ENCODE results near the gene ZC3H18. TPM values are rescaled to one million over a fixed set of nuclear protein-coding genes. Genes with fewer than 3 reads are reported as not detected.

ZC3H18 gene
- total RNA-seq, 1 donor from 2014 or later, result 46.9 TPM

DNA sequence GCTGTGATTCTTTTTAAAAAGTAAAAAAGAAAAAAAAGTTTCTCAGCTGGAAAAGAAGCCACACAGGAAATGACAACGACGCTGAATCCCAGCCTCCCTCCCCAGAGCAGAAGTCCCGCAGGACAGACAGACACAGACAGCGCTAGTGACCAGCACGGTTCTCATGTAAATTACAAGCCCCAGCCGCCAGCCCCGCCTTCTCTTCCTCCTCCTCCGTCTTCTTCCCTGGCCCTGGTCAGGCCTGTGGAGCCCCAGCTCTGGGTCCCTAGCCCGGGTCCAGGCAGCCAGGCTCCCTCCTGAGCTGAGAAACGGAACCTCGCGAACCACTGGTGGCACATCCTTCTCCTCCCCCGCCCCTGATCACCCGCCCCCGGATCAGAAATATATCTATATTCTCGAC is 61.2 kb downstream of the ZC3H18 start:
- intact Hi-C loops (cut with DNase I), result no loop called here
- DNase-seq (ENCODE audit: low spot score) (no peak), ATAC-seq (no peak)

DNA sequence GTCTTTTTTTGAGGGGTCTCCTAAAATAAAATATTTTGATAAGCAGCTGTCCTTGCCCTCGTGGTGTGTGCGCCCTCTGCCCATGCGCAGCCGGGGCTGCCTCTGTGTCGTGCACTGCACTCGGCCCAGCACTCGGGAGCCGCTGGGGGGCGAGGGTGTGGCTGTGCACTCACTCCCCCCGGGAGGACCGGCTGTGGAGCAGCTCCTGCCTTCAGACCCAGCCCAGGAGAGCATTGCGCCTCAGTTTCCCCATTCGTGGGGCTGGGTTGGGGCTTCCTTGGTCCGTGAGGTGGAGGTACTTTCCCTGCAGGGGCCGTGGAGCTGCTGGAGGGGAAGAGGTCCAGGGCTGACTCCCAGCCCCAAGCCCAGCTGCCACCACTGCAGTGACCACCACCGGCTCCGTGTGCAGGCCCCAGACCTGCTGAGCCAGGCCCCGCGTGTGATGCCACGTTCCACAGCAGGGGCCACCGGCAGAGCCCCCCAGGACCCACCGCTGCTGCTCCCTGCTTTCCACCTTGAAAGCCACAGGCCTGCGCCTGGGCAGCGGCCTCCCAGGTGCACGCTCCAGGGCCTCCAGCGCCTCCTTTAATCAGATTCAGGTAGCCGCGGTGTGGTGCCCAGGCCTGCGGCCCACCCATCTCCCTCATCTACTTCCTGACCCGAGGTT is 61.9 kb downstream of the ZC3H18 start:
- ATAC-seq (no peak), DNase-seq (ENCODE audit: low spot score) (no peak)
- intact Hi-C loops (cut with DNase I), result no loop called here

DNA sequence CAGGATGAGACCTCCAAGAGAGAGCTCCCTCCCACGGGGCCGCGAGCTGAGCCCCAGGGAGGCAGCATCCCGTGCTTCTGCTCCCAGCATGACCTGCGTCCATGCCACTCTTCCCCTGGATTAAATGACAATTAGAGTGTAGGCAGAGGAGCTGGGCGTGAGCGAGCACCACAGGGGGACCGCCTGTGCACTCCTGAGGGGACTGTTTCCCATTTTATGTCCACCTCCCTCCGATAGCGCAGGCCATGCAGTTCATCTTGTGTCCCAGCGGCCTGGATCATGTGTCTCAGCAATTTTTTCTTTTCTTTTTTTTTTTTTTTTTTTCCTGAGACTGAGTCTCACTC is 62.4 kb downstream of the ZC3H18 start:
- intact Hi-C loops (cut with DNase I), result no loop called here
- DNase-seq (ENCODE audit: low spot score) (no peak), ATAC-seq (no peak)

DNA sequence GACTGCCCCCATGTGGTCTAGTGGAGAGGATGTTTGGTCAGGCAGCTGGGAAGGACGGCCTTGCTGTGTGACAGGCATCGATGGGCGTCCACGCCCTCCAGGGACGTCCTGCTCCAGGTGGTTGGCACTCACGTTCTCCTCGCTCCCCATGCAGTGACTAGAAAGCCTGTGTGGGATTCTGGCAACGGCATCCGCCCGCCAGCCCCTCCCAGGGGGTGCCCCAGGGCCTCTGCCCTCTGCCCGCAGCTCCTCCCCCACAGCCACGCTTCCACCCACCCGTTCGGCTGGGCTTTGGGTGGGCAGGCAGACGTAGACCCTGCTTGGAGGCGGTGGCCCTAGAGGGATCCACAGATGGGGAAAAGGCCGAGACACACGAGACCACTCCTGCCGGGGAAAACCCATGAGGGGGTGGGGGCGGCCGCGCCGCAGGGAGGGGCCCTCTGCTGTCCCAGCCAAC is 63.5 kb downstream of the ZC3H18 start:
- intact Hi-C loops (cut with DNase I), result no loop called here
- ATAC-seq, result peak; percentile 48
- DNase-seq (ENCODE audit: low spot score), result no peak

DNA sequence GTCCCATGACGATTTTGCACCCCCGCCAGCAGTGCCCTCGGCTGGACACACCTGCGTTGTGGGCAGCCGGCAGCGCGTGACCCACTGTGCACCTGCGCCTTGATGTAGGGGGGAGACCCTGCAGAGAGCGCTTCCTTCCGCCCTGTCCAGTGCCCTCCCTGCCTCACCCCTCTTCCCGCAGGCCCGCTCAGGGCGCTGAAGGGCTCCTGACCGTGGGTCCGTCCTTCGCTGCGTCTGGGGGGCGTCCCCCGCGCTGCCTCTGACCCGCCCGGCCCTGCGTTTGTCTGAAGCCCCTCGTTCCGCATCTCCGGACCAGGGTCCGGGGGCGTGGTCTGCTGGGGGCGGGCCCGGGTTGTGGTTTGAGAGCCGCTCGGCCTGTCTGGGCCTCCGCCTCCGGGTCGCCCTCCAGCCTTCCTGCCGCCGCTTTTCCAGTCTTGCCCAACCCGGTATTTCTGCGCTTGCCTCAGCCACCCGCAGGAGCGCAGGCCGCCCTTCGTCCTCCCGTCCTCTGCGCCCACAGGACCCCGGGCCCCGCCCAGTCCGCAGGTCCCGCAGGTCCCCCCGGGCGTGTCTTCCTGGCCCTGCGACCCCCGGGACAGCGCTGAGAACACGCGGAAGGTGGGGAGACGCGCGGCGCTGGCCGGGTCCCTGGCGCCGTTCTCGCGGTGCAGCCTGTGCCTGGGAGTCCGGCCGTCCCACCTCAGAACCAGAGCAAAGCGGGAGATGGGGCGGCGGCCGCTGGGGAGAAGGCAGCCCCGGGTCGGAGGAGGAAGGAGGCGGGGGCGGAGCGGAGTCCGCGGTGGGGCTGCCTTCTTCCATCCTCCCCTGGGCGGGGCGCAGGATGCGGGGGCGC is 64.2 kb downstream of the ZC3H18 start:
- no peak for DNase-seq (ENCODE audit: low spot score)
- intact Hi-C loops (cut with DNase I), result no loop called here
- peak; percentile 23 for ATAC-seq

DNA sequence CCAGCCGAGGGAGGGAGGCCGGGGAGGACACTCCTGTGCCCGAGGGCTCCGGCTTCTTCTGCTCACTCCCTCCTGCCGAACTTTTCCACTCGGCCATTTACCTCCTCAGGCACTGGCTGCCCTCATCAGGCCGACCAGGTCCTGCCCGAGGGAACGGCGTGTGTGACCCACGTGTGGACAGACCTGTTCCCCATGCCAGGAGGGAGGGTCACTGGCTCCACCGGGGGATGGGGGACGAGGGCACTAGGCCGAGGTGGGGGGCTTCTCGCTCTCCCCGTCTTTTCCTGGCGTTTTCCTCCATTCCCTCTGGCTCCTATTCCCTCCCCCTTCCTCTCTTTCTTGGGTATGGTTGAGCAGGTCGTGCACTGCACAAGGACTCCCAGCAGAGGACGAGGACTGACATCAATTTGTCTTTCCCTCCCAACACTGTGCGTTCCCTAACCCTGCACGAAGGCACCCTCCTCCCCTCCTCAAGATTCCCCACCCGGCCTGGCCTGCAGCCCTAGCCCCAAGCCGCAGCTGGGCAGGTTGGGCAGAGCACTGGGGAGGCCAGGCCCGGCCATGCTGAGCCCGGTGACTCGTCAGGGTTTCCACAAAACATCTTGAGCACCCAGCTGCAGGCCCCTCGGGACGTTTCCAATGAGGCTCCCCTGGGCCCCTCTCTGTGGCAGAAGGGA is 64.9 kb downstream of the ZC3H18 start:
- intact Hi-C loops (cut with DNase I), result no loop called here
- ATAC-seq, result no peak

DNA sequence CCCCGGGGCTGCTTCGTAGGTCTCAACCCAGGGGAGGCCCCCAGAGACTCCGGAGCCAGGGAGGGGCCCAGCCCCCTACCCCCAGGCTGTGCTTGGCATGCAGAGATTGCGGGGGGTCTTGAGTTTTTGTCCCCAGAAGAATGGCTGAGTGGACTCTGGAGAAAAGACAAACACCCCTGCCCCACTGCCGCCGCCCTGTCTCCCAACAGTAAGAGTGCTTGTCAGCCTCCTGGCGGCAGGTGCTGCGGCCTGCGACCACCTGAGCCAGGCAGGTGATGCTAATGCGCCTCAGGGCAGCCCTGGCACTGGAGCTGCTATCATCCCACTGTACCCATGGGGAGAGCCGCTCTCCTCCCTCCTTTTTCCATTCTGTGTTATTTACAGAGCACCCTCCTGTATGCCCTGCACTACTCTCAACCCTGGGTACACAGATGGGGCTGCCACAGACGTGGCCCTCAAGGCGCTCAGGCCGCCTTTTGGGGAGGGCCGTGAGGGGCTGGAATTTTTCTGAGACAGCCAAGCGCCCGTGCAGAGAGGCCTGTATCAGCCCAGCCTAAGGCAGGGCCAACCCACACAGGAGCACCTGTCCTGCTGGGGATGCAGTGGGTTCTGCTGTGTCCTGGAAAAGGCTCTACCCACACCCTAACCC is 65.6 kb downstream of the ZC3H18 start:
- intact Hi-C loops (cut with DNase I), result no loop called here
- no peak for DNase-seq (ENCODE audit: low spot score)
- ATAC-seq, result no peak

More for the DNA sequence above, 64.9 kb downstream of the ZC3H18 start:
- DNase-seq (ENCODE audit: low spot score), result no peak

DNA sequence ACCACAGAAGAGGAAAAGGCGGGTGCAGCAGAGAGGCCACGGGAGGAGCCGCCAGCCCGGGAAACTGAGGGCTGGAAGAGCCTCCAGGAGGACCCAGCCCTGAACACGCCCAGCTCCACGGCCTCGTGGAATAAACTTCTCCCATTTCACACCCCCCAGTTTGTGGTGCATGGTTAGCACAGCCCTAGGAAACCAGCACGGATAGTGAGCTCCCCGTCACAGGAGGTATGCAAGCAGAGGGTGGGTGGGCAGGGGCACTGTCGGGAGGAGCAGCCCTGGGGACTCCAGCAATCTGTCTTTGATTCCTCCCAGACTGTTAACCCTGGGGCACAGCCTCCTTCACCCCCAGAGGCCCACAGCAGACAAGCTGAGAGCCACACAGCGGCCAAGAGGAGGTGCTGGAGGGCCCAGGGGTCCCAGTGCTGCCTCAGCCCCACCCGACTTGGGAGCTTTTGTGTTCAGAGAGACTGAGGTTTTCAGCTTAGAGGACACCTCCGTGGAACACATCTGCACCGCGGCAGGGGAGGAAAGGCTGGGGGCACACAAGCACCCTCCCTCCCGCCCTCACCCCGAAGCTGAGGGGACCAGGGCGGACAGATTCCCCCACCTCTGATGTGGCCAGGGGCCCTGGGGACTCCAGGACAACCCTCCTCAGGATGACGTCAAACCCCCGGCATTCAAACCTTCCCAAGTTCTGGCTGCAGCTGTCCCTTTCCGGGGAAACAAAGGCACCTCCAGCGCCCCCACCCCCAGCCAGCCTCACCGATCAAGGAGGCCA is 66.5 kb downstream of the ZC3H18 start:
- ATAC-seq (no peak), DNase-seq (ENCODE audit: low spot score) (no peak)
- intact Hi-C loops (cut with DNase I), result no loop called here

DNA sequence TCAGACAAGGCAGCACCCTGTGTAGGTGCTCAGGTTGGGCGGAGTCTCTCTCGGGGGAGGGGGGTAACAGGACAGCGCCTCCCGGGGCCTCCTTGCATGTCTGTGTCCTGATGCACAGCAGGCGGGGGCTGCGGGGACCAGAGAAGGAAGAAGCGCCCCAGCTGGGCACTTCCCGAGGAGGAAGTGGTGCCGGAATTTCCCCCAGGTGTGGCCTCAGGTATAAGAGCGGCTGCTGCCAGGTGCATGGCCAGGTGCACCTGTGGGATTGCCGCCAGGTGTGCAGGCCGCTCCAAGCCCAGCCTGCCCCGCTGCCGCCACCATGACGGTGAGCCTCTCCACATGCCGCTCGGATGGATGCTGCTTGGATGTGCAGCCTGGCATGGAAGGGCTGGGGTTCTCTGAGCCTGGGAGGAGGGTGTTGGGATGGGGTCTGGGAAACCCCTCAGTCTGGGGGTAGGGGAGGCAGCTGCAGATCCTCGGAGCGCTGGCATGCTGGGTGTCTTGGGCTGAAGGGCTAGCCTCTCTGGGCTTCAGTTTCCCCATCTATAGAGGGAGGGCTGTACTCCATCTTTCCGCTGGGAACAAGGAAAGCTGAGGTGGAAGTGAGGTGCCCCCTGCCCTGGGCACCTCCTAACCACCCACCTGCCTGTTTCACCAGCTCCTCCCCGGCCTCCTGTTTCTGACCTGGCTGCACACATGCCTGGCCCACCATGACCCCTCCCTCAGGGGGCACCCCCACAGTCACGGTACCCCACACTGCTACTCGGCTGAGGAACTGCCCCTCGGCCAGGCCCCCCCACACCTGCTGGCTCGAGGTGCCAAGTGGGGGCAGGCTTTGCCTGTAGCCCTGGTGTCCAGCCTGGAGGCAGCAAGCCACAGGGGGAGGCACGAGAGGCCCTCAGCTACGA is 68.4 kb downstream of the ZC3H18 start, which contains the start of gene IL17C:
Gene IL17C, plus strand, starts transcription at position 250 of the 908 bp plus-strand sequence. Its CDS starts 70 bp downstream, at position 320.
- ATAC-seq (no peak), DNase-seq (ENCODE audit: low spot score) (no peak)
- intact Hi-C loops (cut with DNase I), result no loop called here

DNA sequence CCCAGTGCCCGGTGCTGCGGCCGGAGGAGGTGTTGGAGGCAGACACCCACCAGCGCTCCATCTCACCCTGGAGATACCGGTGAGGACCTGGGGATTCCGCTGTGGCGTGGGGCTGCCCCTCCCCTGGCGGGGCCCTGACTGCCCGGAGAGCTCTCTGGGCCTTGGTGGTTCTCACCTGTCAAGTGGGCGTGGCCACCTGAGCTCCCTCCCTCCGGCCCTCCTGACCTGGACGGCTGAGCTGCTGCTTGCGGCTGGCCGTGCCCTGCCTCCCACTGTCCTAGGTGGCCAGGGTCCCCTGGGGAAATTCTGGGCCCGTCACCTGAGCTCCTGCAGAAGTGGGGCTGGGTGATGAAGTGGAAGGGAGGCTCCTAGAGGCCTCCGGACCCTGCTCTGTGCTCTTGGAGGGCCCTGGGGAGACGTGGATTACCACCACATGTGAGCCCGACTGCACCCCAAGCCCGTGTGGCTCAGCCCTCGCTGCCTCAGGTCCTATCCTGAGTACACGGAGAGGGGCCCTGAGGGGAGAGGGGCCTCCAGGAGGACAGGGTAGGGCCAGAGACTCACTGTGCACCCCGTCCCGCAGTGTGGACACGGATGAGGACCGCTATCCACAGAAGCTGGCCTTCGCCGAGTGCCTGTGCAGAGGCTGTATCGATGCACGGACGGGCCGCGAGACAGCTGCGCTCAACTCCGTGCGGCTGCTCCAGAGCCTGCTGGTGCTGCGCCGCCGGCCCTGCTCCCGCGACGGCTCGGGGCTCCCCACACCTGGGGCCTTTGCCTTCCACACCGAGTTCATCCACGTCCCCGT is 69.2 kb downstream of the ZC3H18 start:
- no peak for ATAC-seq
- intact Hi-C loops (cut with DNase I), result no loop called here
- DNase-seq (ENCODE audit: low spot score), result no peak

DNA sequence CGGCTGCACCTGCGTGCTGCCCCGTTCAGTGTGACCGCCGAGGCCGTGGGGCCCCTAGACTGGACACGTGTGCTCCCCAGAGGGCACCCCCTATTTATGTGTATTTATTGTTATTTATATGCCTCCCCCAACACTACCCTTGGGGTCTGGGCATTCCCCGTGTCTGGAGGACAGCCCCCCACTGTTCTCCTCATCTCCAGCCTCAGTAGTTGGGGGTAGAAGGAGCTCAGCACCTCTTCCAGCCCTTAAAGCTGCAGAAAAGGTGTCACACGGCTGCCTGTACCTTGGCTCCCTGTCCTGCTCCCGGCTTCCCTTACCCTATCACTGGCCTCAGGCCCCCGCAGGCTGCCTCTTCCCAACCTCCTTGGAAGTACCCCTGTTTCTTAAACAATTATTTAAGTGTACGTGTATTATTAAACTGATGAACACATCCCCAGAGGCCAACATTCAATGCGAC is 69.9 kb downstream of the ZC3H18 start:
- no peak for DNase-seq (ENCODE audit: low spot score)
- intact Hi-C loops (cut with DNase I), result no loop called here
- ATAC-seq, result no peak

DNA sequence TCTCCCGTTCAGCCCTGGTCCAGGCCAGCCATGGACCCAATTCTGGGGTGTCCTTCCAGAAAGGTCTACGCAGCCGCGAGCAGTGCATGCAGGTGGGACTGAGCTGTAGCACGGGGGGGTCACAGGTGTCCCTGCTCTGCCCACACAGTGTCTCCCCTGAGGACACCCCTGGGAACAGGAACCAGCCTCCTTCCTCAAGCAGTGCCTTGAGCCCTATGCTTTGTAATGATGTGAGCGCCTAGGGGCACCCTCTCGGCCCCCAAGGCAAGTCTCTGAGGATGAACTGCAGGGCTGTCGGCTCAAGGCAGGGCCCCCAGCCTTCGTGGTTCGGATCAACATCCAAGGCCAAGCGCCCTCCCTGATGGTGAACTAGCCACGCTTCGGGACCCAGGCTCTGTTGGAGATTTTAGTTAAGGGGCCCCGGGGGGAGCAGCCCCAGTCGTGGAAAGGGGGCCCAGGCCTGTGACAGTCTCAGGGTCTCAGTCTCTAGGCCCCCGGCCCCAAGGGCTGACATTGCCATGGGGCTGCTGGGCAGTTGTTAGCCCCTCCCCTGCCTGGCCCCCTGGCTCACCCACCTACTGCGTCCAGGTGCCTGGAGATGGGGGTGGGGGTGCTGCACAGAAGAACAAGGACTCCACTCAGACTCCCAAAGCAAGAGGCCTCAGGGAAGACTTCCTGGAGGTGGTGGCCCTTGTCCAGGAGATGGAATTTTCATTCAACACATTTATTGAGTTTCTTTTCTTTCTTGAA is 70.5 kb downstream of the ZC3H18 start:
- DNase-seq (ENCODE audit: low spot score) (no peak), ATAC-seq (no peak)
- intact Hi-C loops (cut with DNase I), result no loop called here

DNA sequence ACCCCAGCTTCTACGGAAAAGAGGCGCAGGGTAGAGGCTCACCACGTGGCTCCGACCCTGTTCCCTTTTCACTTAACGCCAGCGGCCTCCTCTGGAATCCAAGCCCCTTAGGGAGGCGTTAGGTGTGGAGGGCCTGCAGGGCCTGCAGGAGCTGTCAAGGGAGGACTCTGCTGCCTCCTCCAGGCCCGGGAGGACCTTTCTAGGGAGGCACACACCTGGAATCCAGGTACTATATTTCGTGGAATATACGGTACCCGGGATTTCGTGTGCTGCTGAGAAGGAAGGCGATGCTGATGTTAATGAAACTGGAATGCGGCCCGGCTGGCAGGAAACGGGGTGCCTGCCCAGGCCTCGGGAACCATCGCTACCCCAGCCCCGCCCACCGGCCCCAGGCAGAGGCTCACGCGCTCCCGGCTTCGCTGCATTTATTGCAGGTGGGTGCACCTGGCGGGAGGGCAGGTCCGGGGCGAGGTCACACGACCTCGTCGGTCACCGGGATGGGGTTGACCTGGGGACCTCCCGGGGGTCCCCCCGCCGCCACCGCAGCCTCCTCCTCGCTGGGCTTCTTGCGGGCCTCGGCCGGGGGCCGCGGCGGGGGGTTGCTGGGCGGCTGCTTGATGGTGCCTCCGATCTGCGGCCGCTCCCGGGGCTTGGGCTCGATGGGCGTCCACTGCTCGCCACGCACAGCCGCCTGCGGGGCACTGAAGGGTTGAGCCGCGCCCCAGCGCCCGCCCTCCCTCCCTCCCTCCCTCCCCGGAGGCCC is 72.9 kb downstream of the ZC3H18 start:
- ATAC-seq (no peak), DNase-seq (ENCODE audit: low spot score) (no peak)
- intact Hi-C loops (cut with DNase I), result no loop called here

DNA sequence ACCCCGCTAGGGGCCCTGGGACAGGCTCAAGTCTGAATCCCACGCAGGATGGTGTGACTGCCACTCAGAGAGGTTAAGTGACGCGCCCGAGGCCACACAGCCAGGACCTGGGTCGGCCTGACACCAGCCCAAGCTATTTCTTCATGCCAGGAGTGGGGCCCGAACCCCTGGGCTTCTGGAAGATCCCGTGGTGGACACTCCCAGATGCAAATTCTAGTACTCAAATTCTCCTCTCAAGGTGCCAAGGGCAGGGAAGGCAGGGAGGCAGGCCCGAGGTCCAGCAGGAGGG is 73.4 kb downstream of the ZC3H18 start:
- ATAC-seq (no peak), DNase-seq (ENCODE audit: low spot score) (no peak)
- intact Hi-C loops (cut with DNase I), result no loop called here

DNA sequence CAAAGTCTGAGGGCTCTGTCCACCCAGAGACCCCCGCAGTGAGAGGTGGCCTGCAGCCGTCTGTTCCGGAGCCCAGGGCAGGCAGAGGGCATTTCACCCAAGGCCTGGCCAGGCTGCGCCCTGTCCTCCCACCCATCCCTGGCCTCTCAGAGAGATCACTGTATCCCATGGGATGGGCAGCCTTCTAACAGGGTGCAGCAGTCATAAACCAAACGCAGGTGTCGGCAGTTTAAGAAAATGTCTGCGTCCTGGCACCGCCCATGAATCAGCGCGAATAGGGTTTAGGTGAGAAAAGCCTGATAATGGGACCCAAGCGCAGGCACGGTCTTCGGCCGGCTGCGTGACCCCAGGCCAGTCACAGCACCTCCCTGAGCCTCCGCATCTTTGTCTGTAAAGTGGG is 75.3 kb downstream of the ZC3H18 start:
- DNase-seq (ENCODE audit: low spot score), result no peak
- no peak for ATAC-seq
- intact Hi-C loops (cut with DNase I), result no loop called here

DNA sequence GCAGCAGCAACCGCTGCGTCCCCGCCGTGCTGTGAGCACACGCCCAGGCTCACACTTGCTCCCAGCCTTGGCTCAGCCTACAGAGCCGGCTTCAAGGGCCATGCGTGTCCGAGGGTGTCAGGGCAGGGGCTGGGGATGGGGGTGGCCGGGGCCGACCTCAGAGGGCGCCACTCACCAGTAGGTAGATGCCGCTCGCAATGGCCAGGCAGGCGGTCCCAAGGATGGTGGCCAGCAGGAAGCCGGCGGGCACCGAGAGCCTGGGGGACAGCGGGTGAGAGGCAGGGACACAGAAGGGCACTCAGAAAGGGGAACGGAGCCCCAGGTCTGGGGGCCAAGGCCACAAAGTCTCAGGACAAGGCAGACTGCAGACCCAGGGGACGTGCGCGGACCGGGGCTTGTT is 75.7 kb downstream of the ZC3H18 start:
- ATAC-seq, result no peak
- intact Hi-C loops (cut with DNase I), result no loop called here

More for the DNA sequence above, 75.7 kb downstream of the ZC3H18 start:
- no peak for DNase-seq (ENCODE audit: low spot score)

Data from sciatic nerve (tissue), 2 donors.